Neuron (in vitro differentiated cells): ENCODE measurements around the gene GABRR3.

Source experiments
- H2AFZ ChIP-seq: one replicate; pipeline ENCODE4 v1.6.1; 2013; ENCODE audit warnings: low read depth, mild to moderate bottlenecking, inconsistent platforms, low read length, moderate library complexity
- H3K27me3 ChIP-seq: one replicate; pipeline ENCODE4 v1.6.1; 2013; ENCODE audit warnings: low read length; ENCODE audit not compliant: insufficient read depth
- H3K36me3 ChIP-seq: one replicate; pipeline ENCODE4 v1.6.1; 2013; ENCODE audit warnings: low read length; ENCODE audit not compliant: insufficient read depth
- H3K4me1 ChIP-seq: one replicate; pipeline ENCODE4 v1.6.1; 2013; ENCODE audit warnings: low read length; ENCODE audit not compliant: insufficient read depth
- H3K4me3 ChIP-seq: 2 replicates; pipeline ENCODE4 v1.5.1; 2013; ENCODE audit warnings: mild to moderate bottlenecking, low read length, moderate library complexity
- H3K9me3 ChIP-seq: one replicate; pipeline ENCODE4 v1.6.1; 2013; ENCODE audit warnings: low read length

Gene GABRR3

DNA sequence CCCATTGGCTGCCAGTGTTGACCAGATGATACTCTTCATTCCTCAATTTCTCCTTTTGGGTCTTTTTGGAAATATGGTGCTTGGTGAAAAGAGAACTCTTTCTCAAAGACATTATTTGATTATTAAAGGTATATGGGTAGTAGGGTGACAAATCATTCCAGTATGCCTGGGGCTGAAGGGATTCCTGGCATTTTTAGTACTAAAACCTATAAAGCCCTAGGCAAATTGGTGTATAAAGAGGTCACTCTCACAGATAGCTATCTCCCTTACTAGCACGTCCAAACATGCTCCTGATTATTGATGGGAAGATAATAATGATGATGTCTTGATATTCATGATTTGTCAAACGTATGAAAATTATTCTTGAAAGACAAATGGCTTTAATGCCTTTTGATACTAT is 1.1 kb downstream of the GABRR3 start:
- Histone ChIP-seq H3K4me1 (no peaks in the 10 kb centered on the region), H3K9me3 (no peaks in the 10 kb centered on the region), H3K27me3 (peaks cover 11% of the 10 kb centered on the region), H2AFZ (no peak overlapping the region), H3K36me3 (no peaks in the 10 kb centered on the region), H3K4me3 (no peak overlapping the region)

GRCh38 chr3:98032904-98033303 is 2.2 kb downstream of the GABRR3 start:
- Histone ChIP-seq H3K9me3 (no peaks in the 10 kb centered on the region), H3K4me1 (no peaks in the 10 kb centered on the region), H3K36me3 (no peaks in the 10 kb centered on the region), H2AFZ (no peak overlapping the region), H3K4me3 (no peak overlapping the region), H3K27me3 (peaks cover 8% of the 10 kb centered on the region)

- H3K27me3 ChIP-seq: peaks cover 8% of the 10 kb centered on the region
- H3K9me3 ChIP-seq: no peaks in the 10 kb centered on the region
- no peak overlapping the region for H2AFZ ChIP-seq
- H3K4me3 ChIP-seq: no peak overlapping the region
- H3K4me1 ChIP-seq: no peaks in the 10 kb centered on the region
- no peaks in the 10 kb centered on the region for H3K36me3 ChIP-seq
These were observed 2.9 kb downstream of the GABRR3 start for GRCh38 chr3:98032265-98032664.

- no peak overlapping the region for H2AFZ ChIP-seq
- peaks cover 1% of the 10 kb centered on the region for H3K27me3 ChIP-seq
- no peak overlapping the region for H3K4me3 ChIP-seq
- H3K4me1 ChIP-seq: no peaks in the 10 kb centered on the region
- no peaks in the 10 kb centered on the region for H3K9me3 ChIP-seq
- H3K36me3 ChIP-seq: no peaks in the 10 kb centered on the region
These were observed 6.0 kb downstream of the GABRR3 start for GRCh38 chr3:98029083-98029482.

- H2AFZ ChIP-seq: no peak overlapping the region
- no peaks in the 10 kb centered on the region for H3K4me1 ChIP-seq
- no peaks in the 10 kb centered on the region for H3K36me3 ChIP-seq
- H3K9me3 ChIP-seq: no peaks in the 10 kb centered on the region
- H3K4me3 ChIP-seq: no peak overlapping the region
- no peaks in the 10 kb centered on the region for H3K27me3 ChIP-seq
These were observed 8.0 kb downstream of the GABRR3 start for GRCh38 chr3:98027085-98027446.

- Histone ChIP-seq H3K36me3 (no peaks in the 10 kb centered on the region), H3K9me3 (no peaks in the 10 kb centered on the region), H3K4me3 (no peak overlapping the region), H3K27me3 (no peaks in the 10 kb centered on the region), H2AFZ (no peak overlapping the region), H3K4me1 (no peaks in the 10 kb centered on the region)
These were observed 8.6 kb downstream of the GABRR3 start for GRCh38 chr3:98026425-98027084.

DNA sequence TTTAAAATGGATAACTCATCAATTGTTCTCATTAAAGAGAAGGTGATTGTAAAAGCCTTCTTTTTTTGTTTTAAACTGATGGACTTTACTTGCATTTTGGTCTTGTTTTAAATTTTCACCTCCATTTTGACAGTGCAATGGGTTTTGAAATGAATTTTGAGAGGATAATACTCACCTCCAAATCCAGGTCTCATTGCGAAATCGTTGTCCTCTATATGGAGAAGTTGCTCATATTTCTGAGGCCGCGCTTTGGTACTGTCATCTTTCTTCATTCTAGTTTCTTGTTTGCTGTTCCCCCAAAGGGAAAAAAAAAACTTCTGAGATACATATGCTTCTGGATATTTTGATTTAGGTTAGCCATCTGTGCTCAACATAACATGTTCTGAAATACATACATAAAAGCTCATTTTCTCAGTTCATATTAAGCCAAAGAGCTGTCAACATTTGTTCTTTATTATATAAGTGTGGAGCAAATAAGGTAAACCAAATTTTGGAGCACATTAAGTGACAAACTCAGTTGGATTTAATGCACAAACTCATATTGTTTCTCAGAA is 9.6 kb downstream of the GABRR3 start:
- Histone ChIP-seq H2AFZ (no peak overlapping the region), H3K27me3 (no peaks in the 10 kb centered on the region), H3K4me3 (no peak overlapping the region), H3K9me3 (no peaks in the 10 kb centered on the region), H3K36me3 (no peaks in the 10 kb centered on the region), H3K4me1 (no peaks in the 10 kb centered on the region)

DNA sequence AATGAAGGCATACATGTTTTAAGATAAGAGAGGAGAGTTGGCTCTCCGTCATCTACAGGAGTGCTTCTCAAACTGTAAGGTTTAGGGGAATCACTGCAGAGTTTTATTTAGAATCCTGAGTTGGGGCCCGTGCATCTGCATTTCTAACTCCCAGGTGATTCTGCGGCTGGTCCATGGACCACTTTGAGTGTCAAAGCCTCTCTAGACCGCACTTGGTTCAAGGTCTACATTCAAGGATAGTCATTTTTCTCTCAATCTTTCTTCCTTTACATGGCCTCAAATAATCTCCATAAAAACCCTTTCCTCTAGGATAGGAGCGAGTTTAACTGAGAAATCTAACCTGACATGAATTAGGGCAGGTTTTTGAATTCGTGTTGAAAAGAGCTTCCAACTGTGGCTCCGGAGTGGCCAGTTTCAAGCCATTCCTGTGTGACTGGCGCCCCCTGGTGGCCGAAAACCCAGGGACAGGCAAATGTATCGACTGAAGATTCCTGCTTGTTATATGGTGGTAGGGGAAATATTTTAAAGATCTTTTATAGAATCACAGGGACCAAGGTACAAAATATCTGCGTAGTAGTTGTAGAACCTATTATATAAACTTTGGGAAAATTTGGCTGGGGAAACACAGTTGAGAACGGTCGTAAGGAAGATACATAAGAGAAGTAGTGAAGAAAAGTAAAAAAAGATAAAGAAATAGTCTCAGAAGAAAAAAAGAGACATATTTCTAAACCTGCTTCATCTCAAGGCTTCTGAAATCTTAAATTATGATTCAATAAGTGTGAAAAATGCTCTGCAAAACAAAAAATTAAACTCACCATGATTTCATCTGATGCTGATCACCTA is 11.9 kb downstream of the GABRR3 start:
- Histone ChIP-seq H3K27me3 (no peaks in the 10 kb centered on the region), H3K36me3 (no peaks in the 10 kb centered on the region), H3K4me3 (no peak overlapping the region)

DNA sequence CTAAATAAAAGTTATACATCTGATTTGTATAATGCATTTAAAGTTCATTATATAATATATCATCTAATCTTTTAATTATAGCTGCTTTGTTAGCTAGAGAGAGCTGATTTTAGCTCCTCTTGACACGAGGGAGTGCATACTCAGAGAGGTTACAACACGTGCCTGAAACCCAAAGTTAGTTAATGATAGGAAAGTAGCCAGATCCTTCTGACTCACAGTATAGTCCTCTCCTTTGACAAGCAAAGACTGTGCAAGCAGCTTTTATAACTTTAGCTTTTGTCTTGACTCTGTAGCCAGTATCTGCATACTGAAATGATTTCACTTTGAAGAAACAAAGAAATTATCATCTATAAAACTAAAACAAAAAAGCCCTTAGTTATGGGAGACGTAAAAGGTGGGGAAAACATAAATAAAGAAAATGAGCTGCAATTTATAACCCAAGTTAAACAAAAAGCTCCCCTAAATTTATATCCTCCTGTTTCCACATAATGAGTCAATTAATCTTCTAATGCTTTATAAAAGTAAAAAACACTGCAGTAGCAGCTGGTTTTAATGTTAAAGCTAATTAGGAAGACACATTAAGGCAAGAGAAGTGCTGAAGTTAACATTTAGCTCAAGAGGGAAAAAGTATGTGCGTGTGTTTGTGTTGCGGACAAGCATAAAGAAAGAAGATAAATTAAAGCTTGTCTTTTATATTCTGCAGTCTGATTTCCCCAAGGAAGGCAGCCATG is 13.1 kb downstream of the GABRR3 start:
- Histone ChIP-seq H3K4me3 (no peak overlapping the region), H3K27me3 (no peaks in the 10 kb centered on the region), H3K4me1 (no peaks in the 10 kb centered on the region), H2AFZ (no peak overlapping the region), H3K36me3 (no peaks in the 10 kb centered on the region), H3K9me3 (no peaks in the 10 kb centered on the region)

More for the DNA sequence above, 11.9 kb downstream of the GABRR3 start:
- Histone ChIP-seq H2AFZ (no peak overlapping the region), H3K9me3 (no peaks in the 10 kb centered on the region), H3K4me1 (no peaks in the 10 kb centered on the region)

- no peaks in the 10 kb centered on the region for H3K4me1 ChIP-seq
- H3K27me3 ChIP-seq: no peaks in the 10 kb centered on the region
- no peak overlapping the region for H2AFZ ChIP-seq
- H3K9me3 ChIP-seq: no peaks in the 10 kb centered on the region
- H3K36me3 ChIP-seq: no peaks in the 10 kb centered on the region
- no peak overlapping the region for H3K4me3 ChIP-seq
These were observed 14.7 kb downstream of the GABRR3 start for GRCh38 chr3:98020412-98020811.

- Histone ChIP-seq H2AFZ (no peak overlapping the region), H3K4me1 (no peaks in the 10 kb centered on the region), H3K4me3 (no peak overlapping the region), H3K27me3 (no peaks in the 10 kb centered on the region), H3K36me3 (no peaks in the 10 kb centered on the region), H3K9me3 (no peaks in the 10 kb centered on the region)
These were observed 16.8 kb downstream of the GABRR3 start for GRCh38 chr3:98018301-98018700.

GRCh38 chr3:98014268-98014585 is 20.9 kb downstream of the GABRR3 start:
- Histone ChIP-seq H3K4me3 (no peak overlapping the region), H3K36me3 (no peaks in the 10 kb centered on the region), H3K27me3 (no peaks in the 10 kb centered on the region)

More at GRCh38 chr3:98014268-98014585, 20.9 kb downstream of the GABRR3 start:
- Histone ChIP-seq H3K4me1 (no peaks in the 10 kb centered on the region), H3K9me3 (no peaks in the 10 kb centered on the region), H2AFZ (no peak overlapping the region)
